CD14-positive monocyte (primary cell): Measurements from ENCODE around the gene HLA-DOA. TPM values are rescaled to one million over a fixed set of nuclear protein-coding genes. Genes with fewer than 3 reads are reported as not detected.

Experiments used
- DNase-seq, 3 donors: peaks; one replicate each; pipeline ENCODE4 v3.0.0-alpha.2; 2011 to 2022
- H2AFZ ChIP-seq: 2 replicates; pipeline ENCODE4 v1.6.0; 2012; ENCODE audit warnings: mild to moderate bottlenecking, low read depth, low read length, inconsistent platforms; ENCODE audit not compliant: insufficient read depth, poor library complexity, severe bottlenecking
- H3K27ac ChIP-seq, 2 donors: 1 replicate in 1 of 2; 2 replicates in 1 of 2; pipeline ENCODE4 v1.5.1; 2012 to 2013; ENCODE audit warnings: low read length in 2 of 2, control low read depth in 1 of 2, inconsistent platforms in 1 of 2, low read depth in 1 of 2, mild to moderate bottlenecking in 1 of 2
- H3K27me3 ChIP-seq, 2 donors: one replicate each; pipeline versions ENCODE4 v1.6.0 to v1.6.1; 2011 to 2013; ENCODE audit warnings: low read length in 2 of 2; ENCODE audit not compliant: control insufficient read depth in 2 of 2, insufficient read depth in 2 of 2
- H3K36me3 ChIP-seq, 2 donors: replicated peaks in 1 of 2; 1 replicate in 1 of 2; 2 replicates in 1 of 2; pipeline versions ENCODE4 v1.5.1 to v1.6.1; 2012 to 2013; ENCODE audit warnings: low read length in 2 of 2, control low read depth in 1 of 2, inconsistent platforms in 1 of 2, mild to moderate bottlenecking in 1 of 2; ENCODE audit not compliant: insufficient read depth in 2 of 2, control insufficient read depth in 1 of 2
- H3K4me1 ChIP-seq, 2 donors: 1 replicate in 1 of 2; 2 replicates in 1 of 2; pipeline versions ENCODE4 v1.5.1 to v1.6.1; 2012 to 2013; ENCODE audit warnings: low read length in 2 of 2, control low read depth in 1 of 2, inconsistent platforms in 1 of 2, mild to moderate bottlenecking in 1 of 2, moderate library complexity in 1 of 2; ENCODE audit not compliant: insufficient read depth in 2 of 2, control insufficient read depth in 1 of 2
- H3K4me2 ChIP-seq: replicated peaks from 2 replicates; pipeline ENCODE3; 2012; ENCODE audit warnings: low read length, moderate library complexity, mild to moderate bottlenecking; ENCODE audit not compliant: poor library complexity, severe bottlenecking; ENCODE audit errors: extremely low read depth
- H3K4me3 ChIP-seq, 3 experiments: fragments of 200-600 bp in 1 of 3; sonication (generic) in 1 of 3; replicated peaks in 1 of 3; 1 replicate in 2 of 3; 2 replicates in 1 of 3; pipeline ENCODE4 v1.5.1; 2011 to 2013; ENCODE audit warnings: low read length in 3 of 3, mild to moderate bottlenecking in 3 of 3, control low read depth in 2 of 3, low read depth in 2 of 3, inconsistent platforms in 1 of 3, moderate library complexity in 1 of 3
- H3K79me2 ChIP-seq: 2 replicates; pipeline ENCODE4 v1.6.0; 2012; ENCODE audit warnings: mild to moderate bottlenecking, control low read depth, inconsistent platforms, low read length, moderate library complexity; ENCODE audit not compliant: insufficient read depth
- H3K9ac ChIP-seq: 2 replicates; pipeline ENCODE4 v1.6.0; 2017; ENCODE audit warnings: low read length, mild to moderate bottlenecking; ENCODE audit not compliant: insufficient read depth, poor library complexity, severe bottlenecking
- H3K9me3 ChIP-seq, 2 donors: replicated peaks in 1 of 2; 1 replicate in 1 of 2; 2 replicates in 1 of 2; pipeline versions ENCODE4 v1.5.1 to v1.6.1; 2012 to 2013; ENCODE audit warnings: low read length in 2 of 2, control low read depth in 1 of 2; ENCODE audit not compliant: control insufficient read depth in 1 of 2, insufficient read depth in 1 of 2
- H4K20me1 ChIP-seq: 2 replicates; pipeline ENCODE4 v1.6.0; 2012; ENCODE audit warnings: mild to moderate bottlenecking, low read length, control low read depth, moderate library complexity; ENCODE audit not compliant: insufficient read depth
- H3K27ac Mint-ChIP-seq, 7 donors: one replicate each; pipeline ENCODE4 v1.8.0; 2020; ENCODE audit warnings: mild to moderate bottlenecking in 7 of 7, mixed read lengths in 7 of 7, moderate library complexity in 6 of 7, inconsistent platforms in 2 of 7
- H3K27me3 Mint-ChIP-seq, 3 donors: one replicate each; pipeline ENCODE4 v1.8.0; 2021 to 2022; ENCODE audit warnings: low read depth in 3 of 3, mild to moderate bottlenecking in 3 of 3, mixed read lengths in 3 of 3, moderate library complexity in 3 of 3, inconsistent platforms in 1 of 3
- H3K36me3 Mint-ChIP-seq, 2 donors: one replicate each; pipeline ENCODE4 v1.8.0; 2020; ENCODE audit warnings: mixed read lengths in 2 of 2, inconsistent platforms in 1 of 2, mild to moderate bottlenecking in 1 of 2
- H3K4me1 Mint-ChIP-seq: one replicate; pipeline ENCODE4 v1.8.0; 2020; ENCODE audit warnings: mild to moderate bottlenecking, mixed read lengths
- H3K4me3 Mint-ChIP-seq, 2 donors: one replicate each; pipeline ENCODE4 v1.8.0; 2020; ENCODE audit warnings: mild to moderate bottlenecking in 2 of 2, mixed read lengths in 2 of 2, moderate library complexity in 1 of 2
- H3K9me3 Mint-ChIP-seq, 7 donors: one replicate each; pipeline ENCODE4 v1.8.0; 2020 to 2022; ENCODE audit warnings: mixed read lengths in 7 of 7, mild to moderate bottlenecking in 6 of 7, moderate library complexity in 6 of 7, inconsistent platforms in 2 of 7
- WGBS: methylation state at CpG from one replicate; pipeline ENCODE4 v1.1.5; 2013; ENCODE audit warnings: missing lambda C conversion rate; ENCODE audit not compliant: insufficient coverage; 5-methylcytosine and 5-hydroxymethylcytosine counted together
- intact Hi-C, 2 donors: fragments of 100-400 bp; cut with micrococcal nuclease; formaldehyde crosslinking; loops; one replicate each; pipeline versions ENCODE4 v1.15.0 to v1.15.1; 2023
- polyA plus RNA-seq, 3 donors: library from polyadenylated mRNA; depleted of rRNA in 1 of 3; unstranded in 2 of 3; stranded (reverse) in 1 of 3; fragments of 300-500 nt in 2 of 3; fragments of >200 nt in 1 of 3; fragmentation: Illumina TruSeq in 2 of 3; gene quantifications; 1 replicate in 2 of 3; 2 replicates in 1 of 3; pipeline ENCODE4 v1.2.3, GENCODE V29; 2012 to 2021
- TF ChIP-seq, protein P1 (sequence below): fragments of 200-600 bp; IDR thresholded peaks from one replicate; pipeline ENCODE4 v1.8.0; 2022; ENCODE audit warnings: antibody characterized with exemption, mild to moderate bottlenecking

HLA-DOA gene
- polyA plus RNA-seq, 3 donors: 2.8 to 15.4 (median 9.1) TPM

DNA sequence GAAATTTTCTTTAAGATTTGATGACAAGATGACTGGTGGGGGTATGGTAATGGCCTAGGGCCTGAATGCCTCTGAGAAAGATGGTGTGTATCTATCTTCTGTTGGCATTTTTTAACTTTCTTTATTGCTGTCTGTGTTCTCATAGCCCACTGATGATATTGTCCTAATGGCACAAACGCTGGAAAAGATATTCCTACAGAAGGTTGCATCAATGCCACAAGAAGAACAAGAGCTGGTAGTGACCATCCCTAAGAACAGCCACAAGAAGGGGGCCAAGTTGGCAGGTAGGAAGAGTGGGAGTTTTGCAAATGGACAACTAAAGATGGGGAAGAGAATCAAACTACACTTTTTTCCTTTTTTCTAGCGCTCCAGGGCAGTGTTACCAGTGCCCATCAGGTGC is 33.5 kb downstream of the HLA-DOA start:
- Histone ChIP-seq H4K20me1 (peaks cover 89% of the 10 kb centered on the region), H3K9ac (no peak overlapping the region), H3K9me3 (no peaks in the 10 kb centered on the region), H3K27me3 (no peaks in the 10 kb centered on the region), H3K4me1 (peaks cover 30 to 45% of the 10 kb centered on the region in 2 donors), H3K79me2 (peaks cover 78% of the 10 kb centered on the region), H3K36me3 (peaks cover 67 to 76% of the 10 kb centered on the region in 2 donors), H2AFZ (no peak overlapping the region), H3K4me3 (peak overlapping the region in 1 of 3 experiments; percentile 93), H3K27ac (peak overlapping the region in 1 of 2 donors; percentile 11), H3K4me2 (peak overlapping the region; percentile 89)
- 92% methylated on average over 2 of the region's 2 CpGs for WGBS
- H3K4me1 Mint-ChIP-seq: peaks cover 53% of the 10 kb centered on the region
- intact Hi-C loops: no loop called here
- H3K4me3 Mint-ChIP-seq: no peak overlapping the region
- H3K27me3 Mint-ChIP-seq: peaks cover 0 to 10% (median 0%) of the 10 kb centered on the region in 3 donors
- peak overlapping the region in 6 of 7 donors; percentile 22 to 87 (median 64) for H3K27ac Mint-ChIP-seq
- DNase-seq: no peak
- TF ChIP-seq, protein P1, sequence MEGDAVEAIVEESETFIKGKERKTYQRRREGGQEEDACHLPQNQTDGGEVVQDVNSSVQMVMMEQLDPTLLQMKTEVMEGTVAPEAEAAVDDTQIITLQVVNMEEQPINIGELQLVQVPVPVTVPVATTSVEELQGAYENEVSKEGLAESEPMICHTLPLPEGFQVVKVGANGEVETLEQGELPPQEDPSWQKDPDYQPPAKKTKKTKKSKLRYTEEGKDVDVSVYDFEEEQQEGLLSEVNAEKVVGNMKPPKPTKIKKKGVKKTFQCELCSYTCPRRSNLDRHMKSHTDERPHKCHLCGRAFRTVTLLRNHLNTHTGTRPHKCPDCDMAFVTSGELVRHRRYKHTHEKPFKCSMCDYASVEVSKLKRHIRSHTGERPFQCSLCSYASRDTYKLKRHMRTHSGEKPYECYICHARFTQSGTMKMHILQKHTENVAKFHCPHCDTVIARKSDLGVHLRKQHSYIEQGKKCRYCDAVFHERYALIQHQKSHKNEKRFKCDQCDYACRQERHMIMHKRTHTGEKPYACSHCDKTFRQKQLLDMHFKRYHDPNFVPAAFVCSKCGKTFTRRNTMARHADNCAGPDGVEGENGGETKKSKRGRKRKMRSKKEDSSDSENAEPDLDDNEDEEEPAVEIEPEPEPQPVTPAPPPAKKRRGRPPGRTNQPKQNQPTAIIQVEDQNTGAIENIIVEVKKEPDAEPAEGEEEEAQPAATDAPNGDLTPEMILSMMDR: no peak
- peaks cover 79 to 89% of the 10 kb centered on the region in 2 donors for H3K36me3 Mint-ChIP-seq
- H3K9me3 Mint-ChIP-seq: peaks cover 0 to 9% (median 0%) of the 10 kb centered on the region in 7 donors

DNA sequence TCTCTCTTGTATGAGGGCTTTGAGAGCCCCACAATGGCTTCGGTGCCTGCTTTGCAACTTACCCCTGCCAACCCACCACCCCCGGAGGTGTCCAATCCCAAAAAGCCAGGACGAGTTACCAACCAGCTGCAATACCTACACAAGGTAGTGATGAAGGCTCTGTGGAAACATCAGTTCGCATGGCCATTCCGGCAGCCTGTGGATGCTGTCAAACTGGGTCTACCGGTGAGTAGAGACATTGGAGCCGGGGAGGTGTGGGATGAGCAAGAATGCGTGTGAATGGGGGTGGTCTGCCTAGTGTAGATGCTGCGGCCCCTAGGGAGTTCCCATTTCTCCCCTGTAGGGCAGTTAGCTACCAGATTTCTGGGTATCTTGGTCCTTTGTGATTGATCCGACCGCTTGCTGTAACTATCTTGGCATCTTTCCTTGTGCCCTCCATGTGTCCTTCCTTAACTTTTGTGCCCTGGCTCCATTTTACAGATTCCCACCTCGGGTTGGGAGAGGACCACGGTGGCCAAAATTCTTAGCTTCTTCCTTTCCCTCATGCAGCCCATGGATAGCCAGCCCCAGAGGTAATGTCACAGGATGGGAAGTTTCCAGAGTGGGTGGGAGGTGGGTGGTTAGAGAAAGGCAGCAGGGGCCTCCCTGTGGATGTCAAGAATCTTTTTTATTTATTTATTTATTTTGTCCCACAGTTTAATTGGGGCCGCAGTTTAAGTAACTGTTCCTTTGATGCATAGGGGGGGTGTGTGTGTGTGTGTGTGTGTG is 34.7 kb downstream of the HLA-DOA start:
- Histone ChIP-seq H3K4me1 (peaks cover 30 to 45% of the 10 kb centered on the region in 2 donors), H3K79me2 (peaks cover 83% of the 10 kb centered on the region), H3K4me2 (peak overlapping the region; percentile 89), H2AFZ (no peak overlapping the region), H3K27me3 (no peaks in the 10 kb centered on the region), H3K9me3 (no peaks in the 10 kb centered on the region), H3K36me3 (peaks cover 56 to 64% of the 10 kb centered on the region in 2 donors), H3K27ac (peak overlapping the region in 1 of 2 donors; percentile 81), H3K4me3 (peak overlapping the region; percentile 76 to 93 (median 90)), H4K20me1 (peaks cover 77% of the 10 kb centered on the region), H3K9ac (peak overlapping the region; percentile 80)
- TF ChIP-seq, protein P1: no peak
- Mint-ChIP-seq H3K4me1 (peaks cover 55% of the 10 kb centered on the region), H3K36me3 (peaks cover 68 to 77% of the 10 kb centered on the region in 2 donors), H3K27me3 (peaks cover 0 to 10% (median 0%) of the 10 kb centered on the region in 3 donors), H3K4me3 (peak overlapping the region; percentile 98 to 100), H3K9me3 (peaks cover 0 to 9% (median 0%) of the 10 kb centered on the region in 7 donors), H3K27ac (peak overlapping the region; percentile 60 to 100 (median 97))
- WGBS: 34% methylated on average over 7 of the region's 14 CpGs
- intact Hi-C loops: loop anchor here (5.0 kb wide), 3 partner anchors 37 to 132 kb away; partner anchors contain the start of gene PSMB8 (in 1 of the 2)
- no peak for DNase-seq
